Upper lobe of right lung (tissue), 1 donor: Measurements from ENCODE around the gene ZNF598. TPM values are rescaled to one million over a fixed set of nuclear protein-coding genes. Genes with fewer than 3 reads are reported as not detected.
"Not testable (repeated sequence)": the region's sequence is repeated elsewhere in the genome, so short reads cannot be mapped to it uniquely, and the experiment has no call there.

Experiments
- ATAC-seq: fragments of 200-7000 bp; cut with Tn5 transposase; one replicate; pipeline ENCODE4 v1.9.1; 2020; ENCODE audit warnings: mild to moderate bottlenecking, moderate library complexity
- DNase-seq: peaks from one replicate; pipeline ENCODE4 v3.0.0-alpha.2; 2020
- H3K27ac ChIP-seq: fragments of 200-600 bp; one replicate; pipeline ENCODE4 v1.8.0; 2022
- H3K27me3 ChIP-seq: fragments of 200-600 bp; one replicate; pipeline ENCODE4 v1.8.0; 2022; ENCODE audit warnings: mild to moderate bottlenecking
- H3K36me3 ChIP-seq: fragments of 200-600 bp; one replicate; pipeline ENCODE4 v1.8.0; 2022
- H3K4me1 ChIP-seq: fragments of 200-600 bp; one replicate; pipeline ENCODE4 v1.8.0; 2022
- H3K4me3 ChIP-seq: fragments of 200-600 bp; one replicate; pipeline ENCODE4 v1.8.0; 2022; ENCODE audit warnings: mild to moderate bottlenecking
- H3K9me3 ChIP-seq: fragments of 200-600 bp; one replicate; pipeline ENCODE4 v1.8.0; 2022
- intact Hi-C: fragments of 100-400 bp; cut with DNase I; formaldehyde crosslinking; loops from one replicate; pipeline ENCODE4 v1.11.0; 2022
- total RNA-seq: library from RNA; stranded (reverse); fragmentation: NEBNext Ultra II Directional; extraction: Animal tissue kit (Norgen Biotek cat#: 25700); gene quantifications from one replicate; pipeline ENCODE4 v1.2.1, GENCODE V29; 2021
- TF ChIP-seq, protein P1 (sequence below): fragments of 200-600 bp; IDR thresholded peaks from one replicate; pipeline ENCODE4 v1.8.0; 2022; ENCODE audit warnings: antibody characterized with exemption
- donor health status: DM: no; HTN: yes; CAD: no; lungs with severe emphysema.

ZNF598 gene
- total RNA-seq, 1 donor from 2014 or later = 38.2 TPM

DNA sequence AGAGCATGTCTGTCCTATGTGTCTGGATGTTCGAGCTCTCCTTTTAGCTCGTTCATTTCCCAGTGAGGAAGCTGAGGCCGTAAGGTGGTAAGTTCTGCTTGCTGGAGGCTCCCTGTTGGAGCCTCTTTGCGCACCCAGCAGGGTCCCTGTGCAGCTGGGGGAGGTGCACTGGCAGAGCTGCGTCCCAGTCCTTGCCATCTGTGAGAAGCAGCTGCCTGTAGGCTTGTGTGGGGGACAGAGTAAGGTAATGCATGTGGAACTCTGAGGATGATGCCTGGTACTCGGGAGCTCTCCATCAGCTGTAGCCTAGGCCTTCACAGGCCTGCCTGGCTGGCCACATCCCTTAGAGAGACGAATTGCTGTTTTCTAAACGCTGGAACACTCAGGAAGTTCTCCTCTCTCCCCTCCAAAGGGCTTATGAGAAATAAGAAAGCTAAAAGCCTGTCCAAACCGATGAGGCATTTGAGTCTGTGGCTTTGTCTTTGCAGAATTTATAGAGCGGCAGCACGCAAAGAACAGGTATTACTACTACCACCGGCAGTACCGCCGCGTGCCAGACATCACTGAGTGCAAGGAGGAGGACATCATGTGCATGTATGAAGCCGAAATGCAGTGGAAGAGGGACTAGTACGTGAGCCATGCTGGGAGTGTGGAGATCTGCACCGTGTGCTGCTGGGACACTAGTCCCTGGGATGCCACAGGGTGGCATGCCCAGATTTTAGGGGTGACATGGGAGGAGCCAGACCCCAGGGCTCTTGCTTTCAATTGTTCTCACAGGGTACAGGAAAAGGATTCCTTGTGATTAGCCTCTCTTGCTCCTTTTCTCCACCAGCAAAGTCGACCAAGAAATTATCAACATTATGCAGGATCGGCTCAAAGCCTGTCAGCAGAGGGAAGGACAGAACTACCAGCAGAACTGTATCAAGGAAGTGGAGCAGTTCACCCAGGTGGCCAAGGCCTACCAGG, 48.7 kb downstream of the ZNF598 start:
- ATAC-seq (no peak), DNase-seq (no peak)
- Histone ChIP-seq H3K4me1 (peaks cover 26% of the 10 kb centered on the region), H3K9me3 (no peaks in the 10 kb centered on the region), H3K36me3 (peaks cover 27% of the 10 kb centered on the region), H3K27ac (peak overlapping the region; percentile 91), H3K4me3 (peak overlapping the region; percentile 93), H3K27me3 (no peaks in the 10 kb centered on the region)
- TF ChIP-seq, protein P1, sequence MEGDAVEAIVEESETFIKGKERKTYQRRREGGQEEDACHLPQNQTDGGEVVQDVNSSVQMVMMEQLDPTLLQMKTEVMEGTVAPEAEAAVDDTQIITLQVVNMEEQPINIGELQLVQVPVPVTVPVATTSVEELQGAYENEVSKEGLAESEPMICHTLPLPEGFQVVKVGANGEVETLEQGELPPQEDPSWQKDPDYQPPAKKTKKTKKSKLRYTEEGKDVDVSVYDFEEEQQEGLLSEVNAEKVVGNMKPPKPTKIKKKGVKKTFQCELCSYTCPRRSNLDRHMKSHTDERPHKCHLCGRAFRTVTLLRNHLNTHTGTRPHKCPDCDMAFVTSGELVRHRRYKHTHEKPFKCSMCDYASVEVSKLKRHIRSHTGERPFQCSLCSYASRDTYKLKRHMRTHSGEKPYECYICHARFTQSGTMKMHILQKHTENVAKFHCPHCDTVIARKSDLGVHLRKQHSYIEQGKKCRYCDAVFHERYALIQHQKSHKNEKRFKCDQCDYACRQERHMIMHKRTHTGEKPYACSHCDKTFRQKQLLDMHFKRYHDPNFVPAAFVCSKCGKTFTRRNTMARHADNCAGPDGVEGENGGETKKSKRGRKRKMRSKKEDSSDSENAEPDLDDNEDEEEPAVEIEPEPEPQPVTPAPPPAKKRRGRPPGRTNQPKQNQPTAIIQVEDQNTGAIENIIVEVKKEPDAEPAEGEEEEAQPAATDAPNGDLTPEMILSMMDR = no peak
- intact Hi-C loops = no loop called here

- intact Hi-C loops = no loop called here
- TF ChIP-seq, protein P1 = peak; percentile 76
- Histone ChIP-seq H3K36me3 (peaks cover 27% of the 10 kb centered on the region), H3K9me3 (no peaks in the 10 kb centered on the region), H3K4me3 (peak within 1 kb of the TSS; percentile 93), H3K27me3 (no peaks in the 10 kb centered on the region), H3K4me1 (peaks cover 19% of the 10 kb centered on the region), H3K27ac (peak within 1 kb of the TSS; percentile 91)
- ATAC-seq (peak; percentile 97), DNase-seq (peak; percentile 97)
Measured at GRCh38 chr16:1959269-1960039, 50.2 kb downstream of the ZNF598 start, which contains the start of gene NDUFB10. Gene NDUFB10, plus strand, starts transcription at chr16:1959538. Its CDS starts 87 bp downstream, at chr16:1959625.

GRCh38 chr16:1958715-1959268, 50.8 kb downstream of the ZNF598 start:
- Histone ChIP-seq H3K9me3 (no peaks in the 10 kb centered on the region), H3K27me3 (no peaks in the 10 kb centered on the region), H3K36me3 (peaks cover 27% of the 10 kb centered on the region), H3K4me3 (peak overlapping the region; percentile 93), H3K4me1 (peaks cover 19% of the 10 kb centered on the region), H3K27ac (peak overlapping the region; percentile 91)
- TF ChIP-seq, protein P1 = no peak
- intact Hi-C loops = no loop called here
- peak; percentile 1 for ATAC-seq
- DNase-seq = peak; percentile 69

DNA sequence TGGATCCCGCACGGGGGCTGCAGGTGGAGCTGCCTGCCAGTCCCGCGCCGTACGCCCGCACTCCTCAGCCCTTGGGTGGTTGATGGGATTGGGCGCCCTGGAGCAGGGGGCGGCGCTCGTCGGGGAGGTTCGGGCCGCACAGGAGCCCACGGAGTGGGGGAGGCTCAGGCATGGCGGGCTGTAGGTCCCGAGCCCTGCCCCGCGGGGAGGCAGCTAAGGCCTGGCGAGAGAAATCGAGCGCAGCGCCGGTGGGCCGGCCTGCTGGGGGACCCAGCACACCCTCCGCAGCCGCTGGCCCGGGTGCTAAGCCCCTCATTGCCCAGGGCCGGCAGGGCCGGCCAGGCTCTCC, 51.5 kb downstream of the ZNF598 start:
- H3K4me1 ChIP-seq = peaks cover 19% of the 10 kb centered on the region
- H3K27ac ChIP-seq, ATAC-seq, intact Hi-C loops, H3K9me3 ChIP-seq, H3K4me3 ChIP-seq, H3K27me3 ChIP-seq: not testable (repeated sequence)
- peaks cover 27% of the 10 kb centered on the region for H3K36me3 ChIP-seq
- DNase-seq = peak; percentile 67

DNA sequence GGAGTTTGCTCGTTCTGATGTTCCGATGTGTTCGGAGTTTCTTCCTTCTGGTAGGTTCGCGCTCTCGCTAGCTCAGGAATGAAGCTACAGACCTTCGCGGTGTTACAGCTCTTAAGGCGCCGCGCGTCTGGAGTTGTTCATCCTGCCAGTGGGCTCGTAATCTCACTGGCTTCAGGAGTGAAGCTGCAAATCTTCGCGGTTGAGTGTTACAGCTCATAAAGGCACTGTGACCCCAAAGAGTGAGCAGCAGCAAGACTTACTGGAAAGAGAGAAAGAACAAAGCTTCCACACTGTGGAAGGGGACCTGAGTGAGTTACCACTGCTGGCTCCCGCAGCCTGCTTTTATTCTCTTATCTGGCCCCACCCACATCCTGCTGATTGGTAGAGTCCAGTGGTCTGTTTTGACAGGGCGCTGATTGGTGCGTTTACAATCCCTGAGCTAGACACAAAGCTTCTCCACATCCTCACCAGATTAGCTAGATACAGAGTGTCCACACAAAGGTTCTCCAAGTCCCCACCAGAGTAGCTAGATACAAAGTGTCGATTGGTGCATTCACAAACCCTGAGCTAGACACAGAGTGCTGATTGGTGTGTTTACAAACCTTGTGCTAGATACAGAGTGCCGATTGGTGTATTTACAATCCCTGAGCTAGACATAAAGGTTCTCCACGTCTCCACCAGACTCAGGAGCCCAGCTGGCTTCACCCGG, 52.0 kb downstream of the ZNF598 start:
- H3K27me3 ChIP-seq, intact Hi-C loops, ATAC-seq, H3K4me3 ChIP-seq, H3K27ac ChIP-seq, H3K9me3 ChIP-seq, DNase-seq: not testable (repeated sequence)
- Histone ChIP-seq H3K4me1 (peaks cover 18% of the 10 kb centered on the region), H3K36me3 (peaks cover 22% of the 10 kb centered on the region)

DNA sequence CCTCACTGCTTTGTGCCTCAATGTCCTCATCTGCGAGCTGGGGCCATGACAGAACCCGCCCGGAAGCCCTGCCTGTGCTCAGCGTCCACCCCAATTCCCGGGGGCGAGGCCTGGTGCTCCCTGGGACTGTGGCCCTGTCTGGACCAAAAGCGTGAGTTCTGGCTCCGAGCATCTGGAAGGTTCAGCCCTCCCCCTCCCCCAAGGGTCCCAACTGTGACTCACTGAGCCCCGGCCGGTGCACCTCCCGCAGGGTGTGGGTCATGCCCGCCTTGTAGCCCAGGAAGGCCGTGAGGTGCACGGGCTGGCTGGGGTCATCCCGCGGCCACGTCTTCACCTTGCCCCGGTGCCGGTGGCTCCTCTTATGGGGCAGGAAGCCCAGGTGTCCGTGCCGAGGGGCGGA, 55.9 kb downstream of the ZNF598 start:
- no peaks in the 10 kb centered on the region for H3K27me3 ChIP-seq
- TF ChIP-seq, protein P1 = no peak
- H3K36me3 ChIP-seq = no peaks in the 10 kb centered on the region
- intact Hi-C loops = no loop called here
- peaks cover under 1% of the 10 kb centered on the region for H3K4me1 ChIP-seq
- DNase-seq (peak; percentile 64), ATAC-seq (no peak)
- no peaks in the 10 kb centered on the region for H3K9me3 ChIP-seq
- H3K4me3 ChIP-seq = no peak overlapping the region
- H3K27ac ChIP-seq = no peak overlapping the region
